ENCODE results near the gene ITIH5.

- TF ChIP-seq EZH2 (IDR thresholded peaks at IDR 0.05; ENCODE audit: borderline replicate concordance, insufficient read depth, low read depth, low read length, poor library complexity, severe bottlenecking) (no peak), CTCF (IDR thresholded peaks at IDR 0.05) (no peak)
These were observed 9.2 kb downstream of the ITIH5 start for GRCh38 chr10:7657552-7657951.
